Hematopoietic multipotent progenitor cell treated with erythropoietin and hydrocortisone succinate and interleukin-3 and kit ligand, for 17 days (in vitro differentiated cells): ENCODE results near the gene KCNQ1.

Source experiments
- DNase-seq: peaks from one replicate; pipeline ENCODE4 v3.0.0-alpha.2; 2015; ENCODE audit warnings: low spot score

KCNQ1 gene

GRCh38 chr11:2732940-2733628 lies 288.3 kb downstream of the KCNQ1 start:
- no peak for DNase-seq

- DNase-seq, result no peak
Measured at GRCh38 chr11:2734181-2735052, 289.6 kb downstream of the KCNQ1 start.

DNA sequence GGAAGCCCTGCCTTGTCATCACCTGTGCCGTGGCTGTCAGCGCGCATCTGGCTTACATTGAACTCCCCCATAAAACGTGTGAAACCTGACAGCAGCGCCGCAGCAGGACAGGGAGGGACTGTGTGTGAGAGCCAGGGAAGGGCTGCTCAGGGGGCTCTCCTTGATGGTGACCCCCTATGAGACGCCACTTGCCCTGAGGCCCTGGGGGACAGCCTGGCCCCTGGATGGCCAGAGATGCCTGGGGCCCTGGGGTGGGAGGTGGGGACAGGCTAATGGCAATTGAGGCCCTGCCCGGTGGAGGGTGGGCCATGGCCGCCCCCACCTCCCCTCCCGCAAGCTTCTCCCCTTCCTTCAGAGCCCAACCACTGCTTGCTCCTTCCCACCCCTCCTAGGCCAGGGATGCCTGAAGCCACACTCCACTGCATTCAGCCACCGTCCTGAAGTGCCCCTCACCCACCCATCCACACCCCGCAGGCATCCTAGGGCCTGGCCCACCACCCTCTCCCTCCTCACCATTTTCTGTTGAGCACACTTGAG lies 290.3 kb downstream of the KCNQ1 start:
- DNase-seq, result no peak

GRCh38 chr11:2736577-2737225 lies 291.9 kb downstream of the KCNQ1 start:
- DNase-seq, result no peak

DNA sequence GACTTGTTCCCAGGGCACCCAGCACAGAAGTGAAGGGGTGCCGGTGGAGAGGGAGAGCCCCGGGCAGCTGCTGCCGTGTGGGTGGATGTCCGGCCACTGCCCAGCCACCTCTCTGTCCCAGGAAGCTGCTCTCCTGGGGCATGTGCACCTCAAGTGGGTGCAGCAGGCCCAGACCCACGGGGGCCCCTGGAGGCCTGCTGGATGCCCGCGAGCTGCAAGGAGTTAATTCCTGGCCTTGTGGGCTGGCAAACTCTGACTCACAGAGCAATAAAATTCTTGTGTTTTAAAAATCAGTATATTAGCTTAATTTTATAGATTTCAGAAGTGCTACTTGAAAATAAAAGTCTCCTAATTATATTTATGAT lies 292.4 kb downstream of the KCNQ1 start:
- no peak for DNase-seq

DNA sequence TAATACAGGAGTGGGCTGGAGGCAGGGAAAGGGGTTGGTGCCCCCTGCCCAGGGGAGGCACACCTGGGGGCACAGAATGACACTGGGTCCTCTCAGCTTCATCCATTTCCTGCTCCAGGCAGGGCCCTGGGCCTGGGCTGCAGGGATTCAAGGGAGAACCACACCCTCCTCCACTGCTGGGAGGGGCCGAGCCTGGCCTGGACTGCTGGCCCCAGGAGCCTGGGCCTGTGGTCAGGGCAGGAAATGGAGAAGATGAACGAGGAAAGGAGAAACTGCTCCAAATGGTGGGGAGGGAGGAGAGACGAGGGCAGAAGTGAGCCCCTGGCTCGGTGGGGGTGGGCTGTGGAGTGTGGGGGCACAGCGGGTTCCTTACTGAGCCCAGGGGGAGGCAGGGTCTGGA lies 293.1 kb downstream of the KCNQ1 start:
- DNase-seq, result no peak

- no peak for DNase-seq
Measured at GRCh38 chr11:2738551-2739431, 294.0 kb downstream of the KCNQ1 start.

- DNase-seq, result no peak
Measured at GRCh38 chr11:2739531-2740274, 294.9 kb downstream of the KCNQ1 start.

- DNase-seq, result no peak
Measured at GRCh38 chr11:2740275-2740940, 295.6 kb downstream of the KCNQ1 start.

DNA sequence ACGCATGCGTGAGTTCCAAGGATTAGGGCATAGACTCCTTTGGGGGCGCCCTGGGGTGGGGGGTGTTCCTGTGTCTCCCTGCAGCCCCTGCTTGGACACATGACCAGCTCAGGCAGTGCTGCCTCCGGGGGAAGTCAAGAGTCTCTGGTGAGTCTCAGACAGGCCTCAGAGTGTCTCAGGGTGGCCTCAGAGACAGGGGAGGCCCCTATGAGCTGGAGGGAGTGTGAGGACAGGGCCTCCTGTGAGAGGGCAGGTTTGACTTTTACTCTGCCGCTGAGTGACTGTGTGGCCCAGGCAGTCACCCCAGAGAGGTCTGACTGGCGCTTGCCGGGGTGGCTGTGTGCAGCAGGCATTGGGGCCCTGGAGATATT lies 296.2 kb downstream of the KCNQ1 start:
- DNase-seq, result no peak

DNA sequence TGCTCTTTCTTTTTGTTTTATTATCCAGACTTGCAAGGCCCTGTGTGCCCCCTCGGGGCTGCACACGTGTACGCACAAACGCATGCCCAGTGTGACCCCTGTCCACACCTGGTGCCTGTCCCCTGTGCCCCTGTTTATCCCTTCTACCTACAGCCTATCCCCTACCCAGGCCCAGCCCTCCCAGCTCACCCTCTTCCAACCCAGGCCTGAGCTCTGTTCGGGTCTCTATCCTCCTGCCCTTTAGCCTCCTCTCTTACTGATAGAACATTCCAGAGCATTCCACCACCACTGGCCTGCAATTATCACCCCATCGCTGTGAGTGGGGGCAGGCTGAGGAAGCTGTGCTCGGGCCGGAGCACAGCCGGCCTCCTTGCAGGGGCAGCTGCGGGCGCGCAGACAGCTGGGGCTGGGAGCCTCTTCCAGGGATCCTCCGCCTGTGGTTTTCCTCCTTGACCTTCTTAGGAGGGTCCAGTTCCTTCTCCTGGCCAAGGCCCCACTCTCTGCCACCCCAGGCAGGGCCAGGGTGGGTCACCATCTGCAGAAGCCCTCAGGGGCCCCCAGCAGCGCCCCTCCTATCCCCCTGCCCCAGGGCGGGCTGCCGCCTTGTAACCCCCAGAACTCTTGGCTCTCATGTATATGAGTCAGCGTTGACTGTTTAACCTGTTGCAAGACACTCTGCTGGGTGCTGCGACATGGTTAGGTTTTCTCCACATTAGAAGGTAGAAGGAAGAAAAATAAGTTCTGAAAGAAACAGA lies 296.7 kb downstream of the KCNQ1 start:
- DNase-seq, result no peak

GRCh38 chr11:2742201-2742600 lies 297.4 kb downstream of the KCNQ1 start:
- DNase-seq, result no peak

GRCh38 chr11:2742611-2743426 lies 298.0 kb downstream of the KCNQ1 start:
- no peak for DNase-seq

DNA sequence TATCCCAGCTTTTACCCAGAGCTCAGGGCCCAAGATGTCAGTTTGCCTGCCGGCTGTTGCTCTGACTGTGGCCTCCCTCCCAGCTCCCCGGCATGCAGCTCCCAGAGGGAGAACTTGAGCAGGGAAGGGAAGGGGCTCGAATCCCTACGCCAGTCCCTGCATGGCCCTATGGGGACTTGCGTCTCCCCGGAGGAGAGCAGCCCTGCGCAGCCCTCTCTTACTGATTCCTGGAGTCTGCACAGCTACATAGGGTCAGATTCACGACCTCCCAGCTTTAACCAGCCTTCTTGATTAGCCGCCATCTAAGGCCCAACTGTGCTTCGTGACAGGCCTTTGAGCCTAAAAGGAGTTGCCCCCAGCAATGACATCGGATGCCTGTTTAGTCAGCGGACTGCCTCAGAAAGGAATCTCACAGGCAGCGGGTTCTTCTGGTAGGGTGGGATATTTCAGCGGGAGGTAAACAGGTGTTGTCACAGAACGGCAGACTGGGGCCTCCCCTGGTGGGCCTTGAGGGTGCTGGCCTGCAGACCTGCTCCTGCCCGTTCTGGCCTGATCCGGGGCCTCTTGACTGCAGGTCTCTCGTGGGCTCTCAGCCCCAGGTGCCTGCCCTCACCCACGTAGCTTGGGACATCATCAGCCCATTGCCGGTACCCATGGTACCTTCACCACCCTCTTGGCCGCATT lies 298.8 kb downstream of the KCNQ1 start:
- DNase-seq, result no peak

DNA sequence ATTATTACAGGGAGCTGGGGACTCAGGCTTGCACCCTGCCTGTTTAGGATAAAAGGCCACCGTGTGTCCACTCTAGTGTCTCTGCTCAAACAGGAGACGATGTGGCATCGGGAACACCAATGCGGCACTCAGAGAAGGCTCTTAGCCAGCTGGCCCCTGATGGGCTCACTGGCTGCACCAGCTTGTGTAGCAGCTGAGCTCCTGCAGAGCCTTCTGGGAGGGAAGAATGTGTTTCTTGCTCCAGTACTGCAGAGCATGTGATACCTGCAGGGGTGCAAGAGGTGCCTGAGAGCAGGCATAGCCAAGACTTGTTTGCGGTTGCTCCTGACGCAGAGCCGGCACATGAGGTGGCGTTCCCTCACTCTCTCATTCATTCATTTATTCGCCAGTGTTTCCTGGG lies 299.4 kb downstream of the KCNQ1 start:
- DNase-seq, result no peak

DNA sequence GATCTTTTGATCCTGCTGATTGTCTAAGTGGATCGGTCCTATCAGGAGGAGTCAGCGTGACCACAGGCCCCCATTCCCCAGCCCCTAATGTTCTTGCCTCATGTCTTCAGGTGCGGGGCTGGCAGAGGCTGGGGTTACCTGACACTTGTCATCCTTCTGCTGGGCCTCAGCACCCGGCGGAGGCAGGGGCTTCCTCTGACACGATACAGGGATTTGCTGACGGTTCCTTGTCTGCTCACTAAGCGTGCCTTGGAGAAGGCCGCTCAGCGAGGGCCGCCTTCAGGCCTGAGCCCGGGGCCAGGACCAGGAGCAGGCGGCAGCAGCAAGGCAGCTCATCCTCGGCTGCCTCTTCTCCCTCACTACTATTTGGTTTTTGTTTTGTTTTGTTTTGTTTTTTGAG lies 300.7 kb downstream of the KCNQ1 start:
- no peak for DNase-seq

DNA sequence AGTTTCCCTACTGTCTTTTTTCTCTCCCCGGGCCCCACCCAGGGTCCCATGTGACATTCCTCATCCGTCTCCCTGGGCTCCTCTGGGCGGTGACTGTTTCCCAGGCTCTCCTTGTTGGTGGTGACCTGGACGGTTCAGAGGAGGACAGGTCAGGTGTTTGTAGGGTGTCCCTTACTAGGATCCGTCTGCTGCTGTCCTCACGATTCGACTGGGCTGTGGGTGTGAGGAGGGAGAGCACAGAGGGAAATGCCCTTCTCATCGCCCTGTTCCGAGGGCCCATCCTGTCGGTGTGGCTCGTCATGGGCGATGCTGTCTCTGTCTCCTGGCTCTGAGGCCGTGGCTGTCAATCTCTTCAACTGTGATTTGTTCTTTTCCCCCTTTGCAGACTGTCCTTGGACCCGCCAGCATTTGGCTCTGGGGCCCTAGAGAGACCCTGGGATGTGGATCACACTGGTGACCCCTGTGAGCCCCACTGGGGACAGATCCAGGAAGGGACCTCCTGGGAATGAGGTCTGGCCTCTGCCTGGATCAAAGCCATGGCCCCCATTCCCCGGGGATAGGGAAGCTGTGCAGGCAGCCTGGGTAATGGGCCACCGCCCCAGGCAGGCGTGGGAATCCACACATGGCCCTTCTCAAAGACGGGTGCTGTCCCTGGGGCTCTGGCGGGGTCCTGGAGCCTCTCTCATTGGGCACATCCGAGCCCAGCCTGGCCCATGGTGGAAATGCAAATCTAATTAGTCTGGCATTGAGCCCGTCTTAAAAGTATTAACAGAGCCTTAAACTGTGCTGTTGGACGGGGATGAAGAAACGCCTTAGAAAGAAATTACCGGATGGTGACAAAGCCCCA lies 301.8 kb downstream of the KCNQ1 start:
- no peak for DNase-seq
